KBM-7 (cell line): ENCODE results near the gene SLC25A17.
"Not testable (repeated sequence)": the region's sequence is repeated elsewhere in the genome, so short reads cannot be mapped to it uniquely, and the experiment has no call there.

Experiments
- DNase-seq: peaks from one replicate; pipeline ENCODE4 v3.0.0-alpha.2; 2015
- in situ Hi-C: fragments of 300-500 bp; cut with MboI; formaldehyde crosslinking; loops from 2 replicates; pipeline ENCODE4 v1.14.3; 2020; ENCODE audit warnings: low sequenced_read_pairs, low pct_unique_long_range_greater_than_20kb, mixed read lengths

Gene SLC25A17

GRCh38 chr22:40826292-40826691 lies 7.1 kb upstream of the SLC25A17 start:
- DNase-seq, in situ Hi-C loops: not testable (repeated sequence)

GRCh38 chr22:40823426-40823825 lies 4.3 kb upstream of the SLC25A17 start:
- no peak for DNase-seq
- in situ Hi-C loops, result no loop called here

GRCh38 chr22:40819599-40820140 lies 524 bp upstream of the SLC25A17 start:
- in situ Hi-C loops, result no loop called here
- no peak for DNase-seq

- in situ Hi-C loops, result no loop called here
- DNase-seq, result peak; percentile 47
These were observed 877 bp downstream of the SLC25A17 start for GRCh38 chr22:40818192-40818746.

DNA sequence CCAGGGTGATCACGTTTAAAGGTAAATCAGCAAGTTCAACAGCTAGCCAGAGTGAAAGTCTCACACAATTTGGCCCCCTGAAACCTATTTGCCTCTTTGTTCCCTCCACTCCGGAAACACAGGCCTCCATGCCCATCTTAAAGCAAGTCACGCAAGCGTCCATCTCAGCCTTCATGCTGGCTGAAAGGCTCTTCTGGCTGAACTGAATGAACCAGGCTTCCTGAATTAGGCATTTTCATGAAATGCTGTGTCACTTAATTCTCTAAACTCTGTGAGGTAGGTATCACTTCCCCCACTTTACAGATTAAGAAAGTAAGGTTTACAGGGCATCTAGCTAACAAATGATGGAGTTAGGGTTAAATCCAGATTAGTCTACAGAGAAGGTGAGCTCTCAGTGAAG lies 1.4 kb downstream of the SLC25A17 start:
- in situ Hi-C loops, result no loop called here
- DNase-seq, result no peak

- in situ Hi-C loops, result no loop called here
- DNase-seq, result peak; percentile 31
These were observed 5.2 kb downstream of the SLC25A17 start for GRCh38 chr22:40813912-40814315.

GRCh38 chr22:40808018-40808841 lies 10.9 kb downstream of the SLC25A17 start:
- in situ Hi-C loops, result no loop called here
- no peak for DNase-seq

DNA sequence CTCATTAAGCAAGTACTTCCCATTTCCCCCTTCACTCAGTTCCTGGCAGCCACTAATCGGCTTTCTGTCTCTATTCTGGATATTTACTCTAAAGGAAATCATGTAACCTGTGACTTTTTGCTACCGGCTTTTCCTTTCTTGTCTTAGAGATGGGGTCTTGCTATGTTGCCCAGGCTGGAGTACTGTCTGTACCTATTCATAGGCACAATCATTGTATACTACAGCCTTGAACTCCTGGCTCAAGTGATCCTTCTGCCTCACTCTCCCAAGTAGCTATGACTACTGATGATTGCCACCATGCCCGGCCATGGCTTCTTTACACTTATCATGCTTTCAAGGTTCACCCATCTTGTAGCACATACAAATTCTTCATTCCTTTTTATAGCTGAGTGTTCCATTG lies 12.4 kb downstream of the SLC25A17 start:
- in situ Hi-C loops, result no loop called here
- DNase-seq, result no peak

DNA sequence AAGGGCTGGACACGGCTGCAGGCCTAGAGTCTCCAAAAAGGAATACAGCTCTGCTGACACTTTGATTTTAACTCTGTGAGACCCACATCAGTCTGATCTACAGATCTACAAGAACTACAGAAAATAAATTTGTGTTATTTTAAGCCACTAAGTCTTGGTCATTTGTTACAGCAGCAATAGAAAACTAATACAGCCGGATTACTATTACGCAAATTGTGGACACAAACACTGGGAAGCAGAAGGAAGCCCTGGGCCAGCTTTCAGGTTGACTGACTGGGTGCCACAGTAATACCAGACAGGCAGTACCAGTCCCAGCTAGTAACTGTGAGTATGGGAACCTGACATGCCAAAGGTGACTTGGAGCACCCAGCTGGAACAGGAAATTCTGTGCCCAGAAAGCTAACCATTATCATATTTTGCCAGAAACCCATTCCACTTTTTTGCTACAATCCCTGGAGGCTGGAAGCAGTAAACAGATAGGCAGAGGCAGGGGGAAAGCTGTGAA lies 13.4 kb downstream of the SLC25A17 start:
- in situ Hi-C loops, result no loop called here
- DNase-seq, result no peak

DNA sequence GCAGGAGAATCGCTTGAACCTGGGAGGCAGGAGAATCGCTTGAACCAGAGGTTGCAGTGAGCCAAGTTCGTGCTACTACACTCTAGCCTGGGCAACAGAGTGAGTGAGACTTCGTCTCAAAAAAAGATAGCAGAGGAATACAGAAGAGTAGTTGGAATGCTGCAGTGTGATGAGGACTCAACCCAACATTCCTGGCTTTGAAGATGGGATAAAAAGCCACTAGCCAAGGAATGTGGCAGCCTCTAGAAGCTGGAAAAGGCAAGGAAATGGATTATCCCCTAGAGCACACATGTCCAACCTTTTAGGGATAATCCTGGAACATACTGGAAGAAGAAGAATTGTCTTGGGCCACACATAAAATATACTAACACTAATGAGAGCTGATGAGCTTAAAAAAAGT lies 13.9 kb downstream of the SLC25A17 start:
- DNase-seq, result no peak
- in situ Hi-C loops, result no loop called here

GRCh38 chr22:40803321-40803720 lies 15.8 kb downstream of the SLC25A17 start:
- in situ Hi-C loops, result no loop called here
- DNase-seq, result no peak

DNA sequence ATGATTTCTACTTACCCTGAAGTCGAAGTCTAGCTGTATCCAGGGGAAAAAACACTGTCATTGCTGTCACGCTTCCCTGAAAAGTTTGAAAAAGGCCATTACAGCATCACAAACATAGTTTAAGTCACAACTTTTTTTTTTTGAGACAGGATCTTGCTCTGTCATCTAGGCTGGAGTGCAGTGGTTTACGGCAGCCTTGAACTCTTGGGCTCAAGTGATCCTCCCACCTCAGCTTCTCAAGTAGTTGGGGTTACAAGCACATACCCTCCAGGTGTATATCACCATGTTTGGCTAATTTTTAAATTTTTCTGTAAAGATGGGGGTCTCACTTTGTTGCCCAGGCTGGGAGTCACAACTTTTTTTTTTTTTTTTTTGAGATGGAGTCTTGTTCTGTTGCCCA lies 20.1 kb downstream of the SLC25A17 start:
- in situ Hi-C loops, result no loop called here

DNA sequence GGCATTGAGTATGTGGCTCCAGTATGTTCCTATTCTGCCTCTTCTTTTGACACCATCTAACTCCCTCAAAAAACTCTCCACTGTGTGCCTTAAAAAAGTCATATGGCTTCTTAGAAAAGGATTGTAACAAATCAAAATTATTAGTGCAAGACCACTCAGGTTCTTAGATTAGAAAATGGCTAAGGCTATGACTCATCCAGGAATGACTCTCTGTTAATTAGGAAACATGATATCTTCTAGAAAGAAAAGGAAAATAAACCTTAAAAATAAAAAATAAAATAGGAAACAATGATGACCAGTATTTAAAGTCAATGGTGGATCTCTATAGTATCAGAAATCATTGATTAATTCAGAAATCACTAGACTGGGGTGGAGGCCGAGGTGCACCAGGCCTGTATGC lies 21.7 kb downstream of the SLC25A17 start:
- no peak for DNase-seq
- in situ Hi-C loops, result no loop called here

More for the DNA sequence above, 20.1 kb downstream of the SLC25A17 start:
- no peak for DNase-seq

DNA sequence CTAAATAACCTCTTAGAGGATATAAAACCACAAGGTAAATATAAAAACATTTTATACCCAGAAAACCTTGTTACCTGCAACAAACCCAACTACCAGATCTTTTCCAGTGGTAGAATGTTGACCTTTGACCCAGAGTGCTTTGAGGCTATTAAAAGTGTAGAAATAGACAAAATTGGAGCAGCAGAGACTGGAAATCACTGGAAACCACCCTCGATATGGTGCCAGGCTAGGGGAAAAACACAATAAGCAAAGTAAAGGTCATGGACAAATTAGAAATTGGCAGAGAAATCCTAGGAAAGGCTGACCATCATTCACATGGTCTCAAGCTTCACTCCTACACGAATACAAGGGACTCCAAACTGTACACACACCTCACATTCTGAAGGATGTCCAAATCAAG lies 26.7 kb downstream of the SLC25A17 start:
- DNase-seq, result no peak
- in situ Hi-C loops, result no loop called here

- in situ Hi-C loops, result no loop called here
- DNase-seq, result no peak
These were observed 27.9 kb downstream of the SLC25A17 start for GRCh38 chr22:40791241-40791640.

- DNase-seq, result no peak
- in situ Hi-C loops, result no loop called here
These were observed 30.0 kb downstream of the SLC25A17 start for GRCh38 chr22:40789131-40789530.

DNA sequence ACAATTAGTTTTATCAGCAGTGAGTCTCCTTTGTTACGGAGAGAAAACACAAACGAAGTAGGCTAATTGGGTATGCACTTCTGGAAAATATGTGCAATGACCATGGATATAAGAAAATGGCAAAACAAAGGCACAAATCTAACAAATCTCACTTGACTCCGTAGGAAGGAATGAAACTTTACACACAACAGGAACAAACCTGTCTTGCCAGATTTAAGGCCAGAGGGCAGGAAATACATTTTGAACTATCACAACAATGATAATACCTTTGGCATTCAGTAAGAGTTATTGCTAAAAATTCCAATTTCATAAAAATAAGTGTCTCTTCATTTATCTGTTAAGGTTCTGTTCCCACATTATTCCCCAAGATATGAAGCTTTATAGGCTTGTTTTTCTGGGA lies 36.6 kb downstream of the SLC25A17 start:
- in situ Hi-C loops, result no loop called here
- no peak for DNase-seq

DNA sequence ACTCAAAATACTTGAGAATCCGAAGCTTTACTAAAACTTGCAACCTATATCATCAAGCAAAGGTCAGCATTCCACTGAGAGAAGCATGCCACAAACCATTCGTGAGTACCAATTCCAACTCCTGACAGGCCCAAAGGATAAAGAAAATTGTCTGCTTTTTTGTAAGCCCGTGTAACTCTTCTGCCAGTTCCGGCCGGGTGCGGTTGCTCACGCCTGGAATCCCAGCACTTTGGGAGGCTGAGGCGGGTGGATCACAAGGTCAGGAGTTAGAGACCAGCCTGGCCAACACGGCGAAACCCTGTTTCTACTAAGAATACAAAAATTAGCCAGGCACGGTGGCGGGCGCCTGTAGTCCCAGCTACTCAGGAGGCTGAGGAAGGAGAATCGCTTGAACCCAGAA lies 37.4 kb downstream of the SLC25A17 start:
- in situ Hi-C loops, DNase-seq: not testable (repeated sequence)

DNA sequence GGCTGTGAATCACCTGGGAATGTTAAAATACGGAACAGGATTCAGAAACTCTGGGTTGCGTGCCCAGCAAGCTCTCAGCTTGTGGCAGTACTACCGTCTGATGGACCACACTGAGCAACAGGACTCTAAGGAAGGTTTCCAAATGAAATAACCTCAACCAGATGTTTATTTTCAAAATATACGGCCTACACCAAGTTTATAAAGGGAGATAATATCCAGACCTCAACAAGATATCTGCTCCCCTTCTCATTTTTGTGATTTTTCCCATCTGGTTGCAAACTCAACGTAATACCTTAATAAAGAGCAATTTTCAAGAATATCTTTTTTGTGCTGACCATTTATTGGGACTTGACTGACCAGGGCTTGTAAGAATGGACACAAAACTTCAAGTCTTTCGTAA lies 49.4 kb downstream of the SLC25A17 start:
- no peak for DNase-seq
- in situ Hi-C loops, result no loop called here

- in situ Hi-C loops, result no loop called here
- no peak for DNase-seq
These were observed 50.9 kb downstream of the SLC25A17 start for GRCh38 chr22:40768206-40768605.
